Caco-2 (cell line): Measurements from ENCODE around the gene HK2. TPM values are rescaled to one million over a fixed set of nuclear protein-coding genes. Genes with fewer than 3 reads are reported as not detected.

Experiments used
- BruUV-seq: library from RNA; stranded (reverse); fragments of 400-500 nt; replicated peaks from 2 replicates; lab custom pipeline; 2021; lab: Mats Ljungman, UMichigan
- CTCF ChIA-PET: fragments of 300-600 bp; sonication (Branson Sonifier 250); formaldehyde crosslinking; loops from one replicate; lab custom pipeline; 2022; ENCODE audit warnings: antibody characterized with exemption; lab: Charles Lee
- POLR2A ChIA-PET: fragments of 300-600 bp; sonication (Branson Sonifier 250); formaldehyde crosslinking; loops from one replicate; lab custom pipeline; 2022; ENCODE audit warnings: antibody characterized with exemption; lab: Charles Lee
- DNase-seq, 2 experiments: peaks; one replicate each; pipeline versions ENCODE4 v3.0.0 to v3.0.0-alpha.2; 2020 to 2022
- H3K27me3 ChIP-seq: replicated peaks from 2 replicates; pipeline ENCODE4 v1.6.0; 2011; ENCODE audit warnings: low read length; ENCODE audit not compliant: control insufficient read depth, insufficient read depth
- H3K36me3 ChIP-seq: 2 replicates; pipeline ENCODE4 v1.5.1; 2011; ENCODE audit warnings: low read length; ENCODE audit not compliant: control insufficient read depth, insufficient read depth
- H3K4me1 ChIP-seq: fragments of 250-450 bp; sonication (Bioruptor Pico); 2 replicates; pipeline ENCODE4 v1.5.1; 2020; ENCODE audit warnings: mild to moderate bottlenecking
- H3K4me3 ChIP-seq: 2 replicates; pipeline ENCODE4 v1.5.1; 2011; ENCODE audit warnings: low read depth, mild to moderate bottlenecking, control low read depth, low read length
- H3K9me3 ChIP-seq: fragments of 250-450 bp; sonication (Bioruptor Pico); 2 replicates; pipeline ENCODE4 v1.5.1; 2020; ENCODE audit warnings: mild to moderate bottlenecking, moderate library complexity
- H3K27ac Mint-ChIP-seq: one replicate; pipeline ENCODE4 v1.8.0; 2022; ENCODE audit warnings: mixed read lengths; ENCODE audit not compliant: unreplicated experiment
- H3K27me3 Mint-ChIP-seq: one replicate; pipeline ENCODE4 v1.8.0; 2022; ENCODE audit warnings: mixed read lengths; ENCODE audit not compliant: insufficient read depth, unreplicated experiment
- H3K36me3 Mint-ChIP-seq: one replicate; pipeline ENCODE4 v1.8.0; 2022; ENCODE audit warnings: mild to moderate bottlenecking, mixed read lengths; ENCODE audit not compliant: insufficient read depth, unreplicated experiment
- H3K4me1 Mint-ChIP-seq: one replicate; pipeline ENCODE4 v1.8.0; 2022; ENCODE audit warnings: low read depth, mixed read lengths; ENCODE audit not compliant: unreplicated experiment
- H3K4me3 Mint-ChIP-seq: one replicate; pipeline ENCODE4 v1.8.0; 2022; ENCODE audit warnings: mild to moderate bottlenecking, moderate library complexity, mixed read lengths; ENCODE audit not compliant: unreplicated experiment
- H3K9me3 Mint-ChIP-seq: one replicate; pipeline ENCODE4 v1.8.0; 2022; ENCODE audit warnings: mixed read lengths; ENCODE audit not compliant: unreplicated experiment
- intact Hi-C: fragments of 100-400 bp; cut with micrococcal nuclease; formaldehyde crosslinking; loops from one replicate; pipeline ENCODE4 v1.10.0; 2022; ENCODE audit not compliant: unreplicated experiment
- total RNA-seq: library from RNA; stranded (reverse); gene quantifications from 2 replicates; pipeline ENCODE4 v1.2.3, GENCODE V29; 2022
- TF ChIP-seq, protein P1 (sequence below), 2 experiments: fragments of 200-600 bp in 1 of 2; IDR thresholded peaks; 1 replicate in 1 of 2; 2 replicates in 1 of 2; pipeline versions ENCODE4 v1.5.1 to v1.8.0; 2011 to 2022; ENCODE audit warnings: antibody characterized with exemption in 1 of 2, control low read depth in 1 of 2, inconsistent platforms in 1 of 2, low read depth in 1 of 2, low read length in 1 of 2, mild to moderate bottlenecking in 1 of 2, moderate library complexity in 1 of 2; ENCODE audit not compliant: insufficient read depth in 1 of 2, severe bottlenecking in 1 of 2, unreplicated experiment in 1 of 2

Gene HK2
- total RNA-seq, 1 experiment from 2014 or later, result 19.9 TPM

DNA sequence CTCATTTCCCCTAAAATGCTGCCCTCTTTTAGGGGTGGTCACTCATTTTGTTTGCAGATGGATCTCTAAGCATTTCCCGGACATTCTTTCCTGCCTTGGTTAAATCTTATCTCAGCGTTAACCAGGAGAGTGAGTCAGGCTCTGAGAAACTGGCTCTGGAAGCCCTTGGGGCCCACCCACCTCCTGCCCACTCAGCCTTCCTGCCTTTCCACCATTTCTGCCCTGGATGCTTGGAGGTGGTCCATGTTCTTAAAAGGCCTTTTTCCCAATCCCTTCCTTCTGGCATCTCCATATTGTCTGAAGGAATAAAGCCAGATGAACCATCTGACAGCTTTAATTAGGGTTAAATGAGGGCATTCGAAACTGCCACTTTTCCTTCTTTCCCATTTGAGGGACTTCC lies 9.5 kb downstream of the HK2 start:
- TF ChIP-seq, protein P1, sequence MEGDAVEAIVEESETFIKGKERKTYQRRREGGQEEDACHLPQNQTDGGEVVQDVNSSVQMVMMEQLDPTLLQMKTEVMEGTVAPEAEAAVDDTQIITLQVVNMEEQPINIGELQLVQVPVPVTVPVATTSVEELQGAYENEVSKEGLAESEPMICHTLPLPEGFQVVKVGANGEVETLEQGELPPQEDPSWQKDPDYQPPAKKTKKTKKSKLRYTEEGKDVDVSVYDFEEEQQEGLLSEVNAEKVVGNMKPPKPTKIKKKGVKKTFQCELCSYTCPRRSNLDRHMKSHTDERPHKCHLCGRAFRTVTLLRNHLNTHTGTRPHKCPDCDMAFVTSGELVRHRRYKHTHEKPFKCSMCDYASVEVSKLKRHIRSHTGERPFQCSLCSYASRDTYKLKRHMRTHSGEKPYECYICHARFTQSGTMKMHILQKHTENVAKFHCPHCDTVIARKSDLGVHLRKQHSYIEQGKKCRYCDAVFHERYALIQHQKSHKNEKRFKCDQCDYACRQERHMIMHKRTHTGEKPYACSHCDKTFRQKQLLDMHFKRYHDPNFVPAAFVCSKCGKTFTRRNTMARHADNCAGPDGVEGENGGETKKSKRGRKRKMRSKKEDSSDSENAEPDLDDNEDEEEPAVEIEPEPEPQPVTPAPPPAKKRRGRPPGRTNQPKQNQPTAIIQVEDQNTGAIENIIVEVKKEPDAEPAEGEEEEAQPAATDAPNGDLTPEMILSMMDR (IDR thresholded peaks at IDR 0.05; ENCODE audit: insufficient read depth in 1 of 2, low read depth in 1 of 2, low read length in 1 of 2, severe bottlenecking in 1 of 2, unreplicated experiment in 1 of 2), result no peak
- no peak for DNase-seq
- Histone ChIP-seq H3K9me3 (no peaks in the 10 kb centered on the region), H3K4me3 (no peak overlapping the region), H3K4me1 (peaks cover 57% of the 10 kb centered on the region), H3K27me3 (no peaks in the 10 kb centered on the region), H3K36me3 (no peaks in the 10 kb centered on the region)
- Mint-ChIP-seq H3K36me3 (peaks cover 19% of the 10 kb centered on the region), H3K27ac (peak overlapping the region; percentile 70), H3K9me3 (no peaks in the 10 kb centered on the region), H3K27me3 (no peaks in the 10 kb centered on the region), H3K4me3 (peak overlapping the region; percentile 39), H3K4me1 (peaks cover 54% of the 10 kb centered on the region)
- CTCF ChIA-PET, result interaction anchor here (1.3 kb wide), 1 partner anchor 8 kb away, joined by 10 read pairs; no protein-coding TSS in a partner anchor
- no TSS peak for BruUV-seq
- intact Hi-C loops, result loop anchor here (1.0 kb wide), 1 partner anchor 8 kb away; no protein-coding TSS in a partner anchor
- POLR2A ChIA-PET, result no interaction called here

DNA sequence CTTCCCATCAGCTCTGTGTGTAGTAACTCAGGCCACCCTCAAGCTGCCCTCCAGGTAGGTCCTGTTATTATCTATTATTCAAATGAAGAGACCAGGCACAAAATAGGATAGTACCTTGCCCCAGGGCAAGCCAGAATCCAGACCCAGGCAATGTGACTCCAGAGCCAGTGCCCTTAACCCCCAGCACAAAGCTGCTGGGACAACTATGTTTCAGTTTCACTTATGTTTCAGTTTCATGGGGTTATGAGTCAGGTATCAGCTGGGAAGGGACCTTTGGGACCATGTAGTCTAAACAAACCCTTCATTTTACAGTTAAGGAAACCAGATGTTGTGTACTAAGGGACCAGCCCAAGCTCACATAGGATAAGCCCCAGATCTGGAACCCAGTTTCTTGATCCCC lies 10.0 kb downstream of the HK2 start:
- H3K27ac Mint-ChIP-seq, result peak overlapping the region; percentile 70
- intact Hi-C loops, result loop anchor here (1.0 kb wide), 2 partner anchors 7 to 8 kb away; no protein-coding TSS in a partner anchor
- no peak for DNase-seq

DNA sequence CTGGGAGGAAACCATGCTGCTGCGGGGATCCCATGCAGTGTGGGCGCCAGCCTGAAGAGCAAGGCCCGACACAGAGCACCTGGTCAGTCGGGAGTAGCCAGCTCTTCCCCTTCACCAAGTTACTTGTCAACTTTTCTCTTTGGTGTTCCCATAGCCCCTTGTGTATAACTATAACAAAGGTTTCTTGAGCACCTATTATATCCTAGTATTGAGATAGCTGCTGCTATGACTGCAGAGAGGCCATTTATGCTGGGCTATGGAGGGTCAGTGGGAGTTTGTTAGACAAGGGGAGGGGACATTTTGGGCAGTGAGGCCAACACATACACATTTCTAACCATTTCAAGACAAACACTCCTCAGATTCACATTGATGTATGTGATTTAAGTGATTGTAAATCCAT lies 10.8 kb downstream of the HK2 start:
- peaks cover 19% of the 10 kb centered on the region for H3K36me3 Mint-ChIP-seq
- H3K4me3 Mint-ChIP-seq, result no peak overlapping the region
- Histone ChIP-seq H3K4me1 (peaks cover 67% of the 10 kb centered on the region), H3K4me3 (no peak overlapping the region), H3K9me3 (no peaks in the 10 kb centered on the region), H3K36me3 (no peaks in the 10 kb centered on the region), H3K27me3 (no peaks in the 10 kb centered on the region)
- intact Hi-C loops, result loop anchor here (1.0 kb wide), 1 partner anchor 8 kb away; no protein-coding TSS in a partner anchor
- H3K27ac Mint-ChIP-seq, result peak overlapping the region; percentile 70
- peaks cover 53% of the 10 kb centered on the region for H3K4me1 Mint-ChIP-seq
- ChIA-PET POLR2A (interaction anchor here (0.7 kb wide), 1 partner anchor 9 kb away, joined by 3 read pairs; no protein-coding TSS in a partner anchor), CTCF (interaction anchor here (1.0 kb wide), 1 partner anchor 8 kb away, joined by 5 read pairs; no protein-coding TSS in a partner anchor)
- no peak for DNase-seq
- H3K9me3 Mint-ChIP-seq, result no peaks in the 10 kb centered on the region
- TF ChIP-seq, protein P1 (IDR thresholded peaks at IDR 0.05; ENCODE audit: insufficient read depth in 1 of 2, low read depth in 1 of 2, low read length in 1 of 2, severe bottlenecking in 1 of 2, unreplicated experiment in 1 of 2), result no peak
- H3K27me3 Mint-ChIP-seq, result no peaks in the 10 kb centered on the region
- no TSS peak for BruUV-seq

More for the DNA sequence above, 10.0 kb downstream of the HK2 start:
- Mint-ChIP-seq H3K27me3 (no peaks in the 10 kb centered on the region), H3K4me3 (peak overlapping the region; percentile 39), H3K4me1 (peaks cover 53% of the 10 kb centered on the region), H3K9me3 (no peaks in the 10 kb centered on the region), H3K36me3 (peaks cover 19% of the 10 kb centered on the region)
- TF ChIP-seq, protein P1 (IDR thresholded peaks at IDR 0.05; ENCODE audit: insufficient read depth in 1 of 2, low read depth in 1 of 2, low read length in 1 of 2, severe bottlenecking in 1 of 2, unreplicated experiment in 1 of 2), result no peak
- BruUV-seq, result no TSS peak
- Histone ChIP-seq H3K4me1 (peaks cover 59% of the 10 kb centered on the region), H3K9me3 (no peaks in the 10 kb centered on the region), H3K4me3 (no peak overlapping the region), H3K36me3 (no peaks in the 10 kb centered on the region), H3K27me3 (no peaks in the 10 kb centered on the region)
- POLR2A ChIA-PET, result no interaction called here
- CTCF ChIA-PET, result interaction anchor here (1.3 kb wide), 1 partner anchor 9 kb away, joined by 10 read pairs; no protein-coding TSS in a partner anchor
